ENCODE results near the gene COPS8.

DNA sequence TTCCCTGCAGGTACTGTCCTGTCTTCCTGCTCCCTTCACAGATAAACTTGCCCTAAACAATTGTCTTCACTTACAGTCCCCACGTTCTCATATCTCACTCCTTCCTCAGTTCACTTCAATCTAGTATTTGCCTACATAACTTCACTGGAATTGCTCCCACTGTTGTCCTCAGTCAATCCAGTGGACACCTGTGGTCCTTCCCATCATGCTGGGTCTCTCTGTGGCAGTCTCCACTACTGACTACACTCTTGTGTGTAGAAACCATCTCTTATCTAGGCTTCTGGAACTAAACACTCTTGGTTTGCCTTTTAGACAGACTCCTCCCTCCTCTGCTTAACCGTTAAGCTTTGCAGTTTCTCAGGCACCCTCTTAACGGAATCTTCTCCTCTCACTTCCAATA is 58.8 kb downstream of the COPS8 start:
- TF ChIP-seq, protein P1, sequence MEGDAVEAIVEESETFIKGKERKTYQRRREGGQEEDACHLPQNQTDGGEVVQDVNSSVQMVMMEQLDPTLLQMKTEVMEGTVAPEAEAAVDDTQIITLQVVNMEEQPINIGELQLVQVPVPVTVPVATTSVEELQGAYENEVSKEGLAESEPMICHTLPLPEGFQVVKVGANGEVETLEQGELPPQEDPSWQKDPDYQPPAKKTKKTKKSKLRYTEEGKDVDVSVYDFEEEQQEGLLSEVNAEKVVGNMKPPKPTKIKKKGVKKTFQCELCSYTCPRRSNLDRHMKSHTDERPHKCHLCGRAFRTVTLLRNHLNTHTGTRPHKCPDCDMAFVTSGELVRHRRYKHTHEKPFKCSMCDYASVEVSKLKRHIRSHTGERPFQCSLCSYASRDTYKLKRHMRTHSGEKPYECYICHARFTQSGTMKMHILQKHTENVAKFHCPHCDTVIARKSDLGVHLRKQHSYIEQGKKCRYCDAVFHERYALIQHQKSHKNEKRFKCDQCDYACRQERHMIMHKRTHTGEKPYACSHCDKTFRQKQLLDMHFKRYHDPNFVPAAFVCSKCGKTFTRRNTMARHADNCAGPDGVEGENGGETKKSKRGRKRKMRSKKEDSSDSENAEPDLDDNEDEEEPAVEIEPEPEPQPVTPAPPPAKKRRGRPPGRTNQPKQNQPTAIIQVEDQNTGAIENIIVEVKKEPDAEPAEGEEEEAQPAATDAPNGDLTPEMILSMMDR (IDR thresholded peaks at IDR 0.05; ENCODE audit: control extremely low read depth in 1 of 3, insufficient read depth in 1 of 3, low read depth in 1 of 3, low read length in 3 of 3) = no peak
- TF ChIP-seq POLR2AphosphoS5 (IDR thresholded peaks at IDR 0.05; ENCODE audit: low read depth, low read length) (no peak), SUZ12 (IDR thresholded peaks at IDR 0.05; ENCODE audit: low read length) (no peak), EZH2 (IDR thresholded peaks at IDR 0.05; ENCODE audit: low read depth, low read length, severe bottlenecking) (no peak), POLR2A (IDR thresholded peaks at IDR 0.05; ENCODE audit: control extremely low read depth in 1 of 2, low read depth in 2 of 2, low read length in 2 of 2) (no peak), EP300 (IDR thresholded peaks at IDR 0.05; ENCODE audit: borderline replicate concordance in 1 of 2, low read depth in 2 of 2, low read length in 2 of 2) (no peak), RFX5 (IDR thresholded peaks at IDR 0.05; ENCODE audit: borderline replicate concordance, low read depth, low read length) (no peak), TCF12 (IDR thresholded peaks at IDR 0.05; ENCODE audit: low read depth, low read length) (no peak), CHD1 (IDR thresholded peaks at IDR 0.05; ENCODE audit: low read depth, low read length) (no peak)

All from H1 (cell line).